ENCODE results near the gene CXCL1.

The CXCL1 gene

GRCh38 chr4:73869130-73870055 lies at the start of gene CXCL1:
Gene CXCL1 (plus strand): TSS chr4:73869393. CDS start chr4:73869471, 78 bp downstream.
- DNase-seq (ENCODE audit: low spot score), result no peak

GRCh38 chr4:73821325-73821724 lies 47.9 kb upstream of the CXCL1 start:
- no peak for DNase-seq (ENCODE audit: low spot score)

DNA sequence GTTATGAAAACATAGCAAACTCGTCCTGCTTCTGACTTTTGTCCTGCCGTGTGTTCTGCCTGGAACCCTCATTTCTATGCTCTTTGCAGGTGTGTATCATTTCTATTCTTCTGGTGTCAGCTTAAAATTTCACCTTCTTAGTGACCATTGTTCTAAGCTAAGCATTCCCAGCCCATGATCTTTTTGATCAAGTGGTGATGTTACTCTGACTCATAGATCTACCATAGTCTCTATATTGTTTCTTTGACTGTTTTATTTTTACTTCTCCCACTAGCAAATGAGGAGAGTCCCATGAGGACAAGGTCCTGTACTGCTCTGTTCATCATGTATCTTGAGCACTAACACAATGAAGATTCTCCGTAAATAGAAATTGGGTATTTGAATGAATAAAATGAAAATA lies 46.8 kb upstream of the CXCL1 start:
- no peak for DNase-seq (ENCODE audit: low spot score)

DNA sequence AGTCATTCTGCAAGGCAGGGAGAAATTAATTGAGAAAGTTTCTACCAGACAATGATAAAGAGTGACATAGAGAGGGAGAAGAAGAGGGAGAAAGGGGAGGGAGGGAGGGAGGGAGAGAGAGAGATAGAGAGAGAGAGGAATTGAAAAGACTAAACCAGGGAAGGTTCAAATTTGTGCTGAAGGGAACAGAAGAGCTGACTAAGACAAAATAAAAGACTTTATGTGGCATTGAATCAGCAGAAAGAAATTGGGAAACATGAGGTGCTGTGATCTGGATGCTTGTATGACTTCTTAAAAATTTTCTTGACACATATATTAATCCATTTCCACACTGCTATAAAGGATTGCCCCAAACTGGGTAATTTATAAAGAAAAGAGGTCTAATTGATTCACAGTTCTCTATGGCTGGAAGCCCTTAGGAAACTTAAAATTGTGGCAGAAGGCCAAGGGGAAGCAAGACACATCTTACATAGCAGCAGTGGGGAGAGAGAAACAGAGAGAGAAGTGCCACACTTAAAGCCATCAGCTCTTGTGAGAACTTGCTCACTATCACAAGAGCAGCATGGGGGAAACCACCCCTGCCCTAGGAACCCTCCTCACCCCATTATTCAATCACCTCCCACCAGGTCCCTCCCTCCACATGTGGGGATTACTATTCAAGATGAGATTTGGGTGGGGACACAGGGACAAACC lies 46.2 kb upstream of the CXCL1 start:
- DNase-seq (ENCODE audit: low spot score), result no peak

DNA sequence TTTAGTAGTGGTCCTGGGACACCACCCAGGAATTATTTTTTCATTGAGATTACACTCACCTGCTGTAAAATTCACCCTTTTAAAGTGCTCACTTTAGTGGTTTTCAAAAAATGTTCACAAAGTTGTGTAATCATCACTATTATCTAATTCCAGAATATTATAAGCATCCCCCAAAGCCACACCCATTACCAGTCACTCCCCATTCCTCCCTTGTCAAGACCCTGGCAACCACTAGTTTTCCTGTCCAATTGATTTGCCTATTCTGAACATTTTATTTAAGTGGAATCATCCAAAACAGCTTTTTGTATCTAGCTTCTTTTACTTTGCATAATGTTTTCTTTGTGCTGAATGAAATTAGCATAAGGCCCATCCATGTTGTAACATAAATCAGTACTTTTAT lies 45.4 kb upstream of the CXCL1 start:
- no peak for DNase-seq (ENCODE audit: low spot score)

GRCh38 chr4:73828956-73829355 lies 40.2 kb upstream of the CXCL1 start:
- no peak for DNase-seq (ENCODE audit: low spot score)

DNA sequence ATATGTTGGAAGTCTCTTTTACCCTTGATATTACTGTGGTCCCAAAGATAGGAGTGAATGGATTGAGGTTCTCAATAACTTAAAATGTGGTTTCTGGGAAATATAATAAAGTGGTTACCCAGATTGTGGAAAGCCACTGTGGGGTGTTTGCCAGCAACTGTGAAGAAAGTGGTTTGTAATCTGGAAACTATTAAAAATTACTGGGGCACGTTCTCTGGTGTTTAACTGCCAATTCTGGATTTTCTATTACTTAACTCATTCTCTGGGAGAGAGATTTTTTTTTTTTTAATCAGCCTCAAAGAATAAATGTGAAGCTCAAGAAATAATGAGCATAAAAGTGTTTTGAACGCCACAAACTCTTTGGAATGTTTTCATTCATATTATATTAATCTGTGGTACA lies 37.6 kb upstream of the CXCL1 start:
- DNase-seq (ENCODE audit: low spot score), result no peak

GRCh38 chr4:73832651-73833237 lies 36.4 kb upstream of the CXCL1 start:
- no peak for DNase-seq (ENCODE audit: low spot score)

DNA sequence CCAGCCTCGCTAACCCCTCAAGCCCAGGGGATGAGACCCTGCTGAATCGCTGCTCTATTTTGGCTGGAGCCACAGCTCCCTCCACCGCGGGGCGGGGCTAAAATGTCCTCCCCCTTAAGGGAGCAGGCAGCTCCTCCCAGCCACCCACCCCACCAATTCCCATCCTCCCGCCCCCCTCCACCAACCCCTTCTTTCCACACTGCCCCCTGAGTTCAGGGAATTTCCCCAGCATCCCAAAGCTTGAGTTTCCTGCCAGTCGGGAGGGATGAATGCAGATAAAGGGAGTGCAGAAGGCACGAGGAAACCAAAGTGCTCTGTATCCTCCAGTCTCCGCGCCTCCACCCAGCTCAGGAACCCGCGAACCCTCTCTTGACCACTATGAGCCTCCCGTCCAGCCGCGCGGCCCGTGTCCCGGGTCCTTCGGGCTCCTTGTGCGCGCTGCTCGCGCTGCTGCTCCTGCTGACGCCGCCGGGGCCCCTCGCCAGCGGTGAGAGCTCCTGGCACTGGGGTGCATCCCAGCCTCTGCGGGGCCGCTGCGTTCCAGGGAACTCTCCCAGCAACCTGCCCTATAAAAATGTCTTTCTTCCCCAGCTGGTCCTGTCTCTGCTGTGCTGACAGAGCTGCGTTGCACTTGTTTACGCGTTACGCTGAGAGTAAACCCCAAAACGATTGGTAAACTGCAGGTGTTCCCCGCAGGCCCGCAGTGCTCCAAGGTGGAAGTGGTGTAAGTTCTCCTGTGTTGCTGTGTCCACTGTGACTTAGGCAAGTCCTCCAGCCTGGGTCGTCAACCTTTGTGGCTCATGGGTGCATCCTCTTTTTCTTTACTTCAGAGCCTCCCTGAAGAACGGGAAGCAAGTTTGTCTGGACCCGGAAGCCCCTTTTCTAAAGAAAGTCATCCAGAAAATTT lies 32.6 kb upstream of the CXCL1 start, which contains the start of gene CXCL6:
TSS of gene CXCL6 (plus strand) at position 306 of the 907 bp plus-strand sequence. CDS start at position 379, 73 bp downstream.
- DNase-seq (ENCODE audit: low spot score), result no peak

DNA sequence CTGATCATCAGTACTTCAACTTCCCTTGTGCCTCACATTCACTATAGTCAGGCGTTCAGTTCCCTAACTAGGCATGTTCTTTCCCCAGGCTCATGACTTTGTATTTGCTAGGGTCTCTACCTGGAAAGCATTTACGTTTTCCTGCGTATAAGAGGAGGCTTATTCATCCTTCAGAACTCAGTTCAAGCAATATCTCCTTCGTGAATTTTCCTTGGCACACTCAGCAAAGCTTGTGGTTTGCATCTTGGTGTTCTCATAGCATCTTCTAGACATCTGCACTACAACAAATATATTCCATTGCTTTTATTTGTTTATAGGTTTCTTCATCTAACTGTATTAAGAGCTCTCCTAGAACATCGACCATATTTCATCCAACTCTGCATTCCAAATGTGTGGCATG lies 30.1 kb upstream of the CXCL1 start:
- DNase-seq (ENCODE audit: low spot score), result no peak

GRCh38 chr4:73839715-73840114 lies 29.5 kb upstream of the CXCL1 start:
- DNase-seq (ENCODE audit: low spot score), result no peak

GRCh38 chr4:73841243-73841925 lies 27.8 kb upstream of the CXCL1 start:
- DNase-seq (ENCODE audit: low spot score), result no peak

DNA sequence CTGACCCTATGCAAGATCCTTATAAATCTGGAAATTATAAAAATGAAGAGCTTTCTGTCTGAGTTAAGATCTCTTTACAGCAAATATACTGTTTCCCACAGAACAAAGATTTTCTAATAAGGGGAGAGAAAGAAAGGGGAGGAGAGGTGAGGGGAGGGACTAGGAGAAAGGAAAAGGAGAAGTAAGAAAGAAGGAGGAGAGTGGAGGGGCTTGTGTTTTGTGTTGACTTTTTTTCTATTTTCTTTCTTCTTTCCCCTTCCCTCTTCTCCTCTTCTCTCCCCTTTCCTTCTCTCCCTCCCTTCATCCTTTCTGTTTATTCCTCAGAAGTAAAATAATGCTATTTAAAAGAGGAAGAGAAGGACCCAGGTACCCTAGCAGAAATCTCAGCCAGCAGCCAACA lies 26.5 kb upstream of the CXCL1 start:
- DNase-seq (ENCODE audit: low spot score), result no peak

DNA sequence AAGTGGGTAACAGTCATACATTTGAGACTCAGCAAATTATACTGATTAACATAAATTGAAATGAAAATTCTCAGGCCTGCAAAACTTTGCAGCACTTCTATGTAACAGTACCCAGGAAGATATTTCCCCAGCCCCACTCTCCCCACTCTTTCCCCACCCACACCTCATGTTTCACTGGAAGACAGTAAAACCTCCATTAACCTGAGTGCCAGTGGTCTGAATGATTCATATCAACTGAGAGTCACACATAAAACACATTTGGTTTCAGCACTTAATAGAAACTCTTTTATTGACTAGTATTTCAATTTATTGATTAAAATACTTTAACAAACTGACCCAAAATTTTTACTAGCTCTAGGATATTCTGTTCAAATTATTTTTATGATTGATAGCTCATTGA lies 25.8 kb upstream of the CXCL1 start:
- no peak for DNase-seq (ENCODE audit: low spot score)

DNA sequence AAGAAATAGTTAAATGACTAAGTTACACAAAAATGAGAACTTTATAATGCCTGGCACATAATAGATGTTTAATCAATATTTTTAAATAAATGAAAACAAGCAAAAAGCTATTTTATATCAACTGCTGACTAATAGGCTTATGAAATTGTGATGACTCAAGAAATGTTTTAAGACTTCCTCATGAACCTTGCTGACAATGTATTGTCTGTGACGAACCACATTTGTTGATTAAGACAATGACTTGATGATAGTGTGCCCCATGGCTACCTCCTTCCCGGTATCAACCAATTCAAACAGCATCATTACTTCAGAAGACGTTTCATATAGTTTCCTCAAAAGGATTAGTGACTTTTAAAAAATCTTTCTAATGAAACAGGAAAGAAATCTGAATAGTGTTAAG lies 24.8 kb upstream of the CXCL1 start:
- DNase-seq (ENCODE audit: low spot score), result no peak

DNA sequence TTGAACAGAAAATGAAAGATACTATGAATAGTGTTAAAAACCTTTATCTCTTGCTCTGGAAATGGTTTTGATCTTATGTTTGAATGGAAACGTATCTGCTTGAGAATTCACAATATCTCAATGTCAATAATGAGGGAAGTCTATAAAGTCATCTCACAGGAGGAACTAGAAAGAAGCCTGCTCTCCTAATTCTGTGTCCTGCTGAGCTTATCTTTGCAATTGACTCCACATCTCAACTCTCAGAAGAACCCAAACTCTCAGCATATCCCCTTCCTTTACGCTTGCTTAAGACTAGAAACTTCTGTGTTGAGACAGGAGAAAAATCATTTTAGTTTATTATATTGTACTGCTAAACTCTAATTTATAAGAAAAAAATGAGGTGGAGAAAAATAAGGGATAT lies 24.4 kb upstream of the CXCL1 start:
- no peak for DNase-seq (ENCODE audit: low spot score)

GRCh38 chr4:73847526-73848182 lies 21.5 kb upstream of the CXCL1 start:
- no peak for DNase-seq (ENCODE audit: low spot score)

DNA sequence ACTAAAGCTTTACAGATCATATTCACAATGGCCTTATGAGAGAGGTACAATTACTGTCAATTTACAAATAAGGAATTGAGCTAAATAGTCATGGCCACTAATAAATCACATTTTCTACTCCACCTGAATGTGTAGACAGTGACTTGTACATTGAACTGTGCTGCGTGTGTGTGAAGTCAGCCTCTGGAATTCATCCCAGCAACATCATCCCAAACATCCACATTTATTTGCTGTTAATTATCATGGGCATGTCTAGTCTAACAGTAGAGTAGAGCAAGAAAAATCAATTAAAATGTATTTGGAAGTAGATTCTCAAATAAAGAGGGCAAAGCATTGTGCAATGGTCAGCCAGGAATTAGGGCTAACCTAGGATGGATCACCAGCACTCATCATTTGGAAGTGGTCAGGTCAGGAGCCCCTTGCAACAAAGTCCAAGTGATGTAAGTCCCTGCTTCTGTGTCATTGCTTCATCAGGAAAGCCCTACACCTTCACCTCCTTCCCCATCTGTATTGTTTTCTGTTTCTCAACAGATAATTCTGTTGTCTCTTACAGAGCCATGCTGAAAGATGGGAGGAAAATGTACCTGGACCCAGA lies 20.9 kb upstream of the CXCL1 start:
- DNase-seq (ENCODE audit: low spot score), result no peak

DNA sequence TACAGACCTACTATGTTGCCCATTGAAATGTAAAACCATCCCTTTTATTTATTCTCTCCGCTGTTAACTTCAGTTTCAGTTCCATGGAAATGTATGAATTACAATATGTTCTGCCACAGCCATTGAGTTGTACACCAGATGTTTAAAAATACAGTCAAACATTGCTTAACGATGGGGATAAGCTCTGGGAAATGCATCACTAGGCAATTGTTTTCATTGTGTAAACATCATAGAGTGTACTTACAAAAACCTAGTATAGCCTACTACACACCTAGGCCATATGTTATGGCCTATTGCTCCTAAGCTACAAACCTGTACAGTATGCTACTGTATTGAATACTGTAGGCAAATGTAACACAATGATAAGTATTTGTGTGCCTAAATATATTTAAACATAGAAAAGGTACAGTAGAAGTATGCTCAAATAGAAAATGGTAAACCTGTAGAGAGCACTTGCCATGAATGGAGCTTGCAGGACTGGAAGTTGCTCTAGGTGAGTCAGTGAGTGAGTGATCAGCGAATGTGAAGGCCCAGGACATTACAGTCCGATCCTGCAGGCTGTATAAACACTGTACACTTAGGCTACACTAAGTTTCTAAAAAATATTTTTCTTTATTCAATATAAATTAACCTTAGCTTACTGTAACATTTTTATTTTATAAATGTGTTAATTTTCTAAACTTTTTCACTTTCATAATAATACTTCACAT lies 18.8 kb upstream of the CXCL1 start:
- no peak for DNase-seq (ENCODE audit: low spot score)

DNA sequence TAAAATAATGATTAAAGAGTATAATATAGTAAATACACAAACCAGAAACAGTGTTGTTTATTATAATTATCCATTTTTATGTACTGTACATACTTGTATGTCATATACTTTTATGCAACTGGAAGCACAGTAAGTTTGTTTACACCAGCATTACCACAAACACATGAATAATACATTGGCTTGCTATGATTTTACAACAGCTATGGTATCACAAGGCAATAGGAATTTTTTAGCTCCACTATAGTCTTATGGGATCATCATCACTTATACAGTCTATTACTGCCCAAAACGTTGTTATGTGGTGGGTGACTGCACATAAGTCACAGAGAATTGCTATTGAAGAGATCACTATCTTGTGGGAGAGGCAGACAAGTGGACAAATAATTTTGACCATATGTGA lies 17.9 kb upstream of the CXCL1 start:
- DNase-seq (ENCODE audit: low spot score), result no peak
